HG02884 (cell line): Measurements from ENCODE around the gene PARL.
"Not testable (repeated sequence)": the region's sequence is repeated elsewhere in the genome, so short reads cannot be mapped to it uniquely, and the experiment has no call there.

Experiments used
- ATAC-seq: cut with Tn5 transposase; IDR thresholded peaks from one replicate; pipeline ENCODE4 v1.9.1; 2021; ENCODE audit warnings: mild to moderate bottlenecking, moderate library complexity; ENCODE audit not compliant: unreplicated experiment

The PARL gene

DNA sequence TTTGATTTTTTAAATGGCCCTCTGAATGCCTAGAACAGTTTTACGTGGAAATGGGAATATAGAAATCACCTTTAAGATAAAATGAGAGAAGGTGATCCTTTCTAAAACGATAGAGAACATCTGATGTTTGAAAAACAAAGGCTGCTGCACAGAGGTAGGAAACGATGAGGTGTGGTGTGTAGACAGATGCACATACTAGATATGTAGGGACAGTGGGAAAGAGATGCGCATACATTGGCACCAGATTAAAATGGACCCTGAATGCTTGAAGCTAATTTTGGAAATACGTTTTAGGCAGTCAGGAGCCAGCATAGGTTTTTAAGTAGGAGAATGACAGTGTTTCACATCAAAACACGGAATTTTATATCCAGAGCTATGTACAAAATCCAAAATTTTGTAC lies 88.3 kb downstream of the PARL start:
- no peak for ATAC-seq

DNA sequence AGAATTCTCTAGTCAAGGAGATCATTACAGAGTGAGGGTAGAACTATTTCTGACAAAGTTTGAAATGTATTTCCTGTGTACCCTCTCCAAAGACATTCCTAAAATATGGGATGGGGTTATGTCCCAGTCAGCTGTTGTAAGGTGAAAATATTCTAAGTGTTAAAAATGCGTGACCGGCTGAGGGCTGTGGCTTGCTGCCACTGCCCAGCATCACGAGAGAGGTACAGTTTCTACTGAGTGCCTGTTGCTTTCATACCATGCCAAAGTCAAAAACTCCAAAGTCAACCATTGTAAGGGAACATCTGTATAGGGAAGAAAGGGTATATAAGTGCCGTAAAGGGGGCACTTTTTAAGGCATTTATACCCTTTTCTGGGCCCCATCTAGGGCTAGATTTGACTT lies 90.2 kb downstream of the PARL start:
- no peak for ATAC-seq

DNA sequence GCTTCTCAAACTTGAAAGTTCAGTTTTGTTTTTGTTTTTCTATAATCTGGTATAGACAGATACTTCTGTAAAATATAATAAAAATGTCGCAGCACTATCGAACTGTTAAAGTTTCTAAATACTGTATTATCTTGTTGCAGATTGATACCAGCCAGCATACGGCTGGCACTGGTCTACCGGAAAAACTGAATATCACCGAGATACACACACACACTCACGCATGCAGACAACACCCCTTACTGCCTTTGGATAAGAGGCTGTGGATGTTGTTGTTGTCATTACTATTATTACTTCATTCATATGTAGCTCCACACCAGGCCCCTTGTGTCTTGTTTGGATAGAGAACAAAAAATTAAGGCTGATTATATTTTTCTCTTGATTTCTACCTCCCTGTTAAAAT lies 91.7 kb downstream of the PARL start:
- no peak for ATAC-seq

DNA sequence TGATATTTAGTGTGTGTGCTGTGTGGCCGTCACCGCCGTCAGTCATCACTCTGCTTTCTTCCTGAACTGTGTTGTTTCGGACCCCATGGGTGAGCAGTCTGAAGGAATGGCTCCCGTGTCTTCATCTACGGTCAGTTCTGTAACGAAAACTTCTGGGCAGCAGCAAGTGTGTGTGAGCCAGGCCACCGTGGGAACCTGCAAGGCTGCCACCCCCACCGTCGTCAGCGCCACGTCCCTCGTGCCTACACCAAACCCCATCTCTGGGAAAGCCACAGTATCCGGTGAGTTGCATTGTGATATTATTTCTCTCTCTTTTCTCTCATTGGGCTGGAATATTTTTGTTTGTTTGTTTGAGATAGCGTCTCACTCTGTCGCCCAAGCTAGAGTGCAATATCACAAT lies 94.0 kb downstream of the PARL start:
- ATAC-seq: no peak

DNA sequence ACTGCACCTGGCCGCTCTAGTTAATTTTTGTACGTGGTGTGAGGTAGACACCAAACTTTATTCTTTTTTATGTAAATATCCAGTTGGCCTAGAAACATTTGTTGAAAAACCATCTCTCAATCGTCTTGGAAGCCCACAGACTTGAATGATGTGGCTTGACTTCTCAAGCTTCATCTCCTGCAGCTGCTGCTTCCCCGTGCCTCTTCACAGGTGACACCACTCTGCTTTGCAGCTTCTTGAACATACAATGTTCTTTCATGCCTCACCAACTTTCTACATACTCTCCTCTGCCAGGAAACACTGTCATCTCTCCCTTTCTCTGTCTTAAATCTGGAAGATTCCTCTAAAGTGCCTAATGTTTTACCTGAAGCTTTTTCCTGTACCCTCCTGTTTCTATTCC lies 94.9 kb downstream of the PARL start:
- ATAC-seq: no peak

DNA sequence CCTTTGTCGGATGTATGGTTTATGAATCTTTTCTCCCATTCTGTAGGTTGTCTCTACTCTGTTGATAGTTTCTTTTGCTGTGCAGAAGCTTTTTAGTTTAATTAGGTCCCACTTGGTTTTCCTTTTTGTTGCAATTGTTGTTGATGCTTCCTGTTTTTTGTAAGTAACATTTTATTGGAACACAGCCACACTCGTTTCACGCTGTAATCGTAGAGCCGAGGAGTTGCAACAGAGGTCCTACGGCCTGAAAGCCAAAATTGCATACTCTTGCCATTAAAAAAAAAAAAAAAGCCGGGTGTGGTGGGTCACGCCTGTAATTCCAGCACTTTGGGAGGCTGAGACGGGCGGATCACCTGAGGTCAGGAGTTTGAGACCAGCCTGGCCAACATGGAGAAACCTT lies 100.2 kb downstream of the PARL start:
- ATAC-seq: not testable (repeated sequence)

DNA sequence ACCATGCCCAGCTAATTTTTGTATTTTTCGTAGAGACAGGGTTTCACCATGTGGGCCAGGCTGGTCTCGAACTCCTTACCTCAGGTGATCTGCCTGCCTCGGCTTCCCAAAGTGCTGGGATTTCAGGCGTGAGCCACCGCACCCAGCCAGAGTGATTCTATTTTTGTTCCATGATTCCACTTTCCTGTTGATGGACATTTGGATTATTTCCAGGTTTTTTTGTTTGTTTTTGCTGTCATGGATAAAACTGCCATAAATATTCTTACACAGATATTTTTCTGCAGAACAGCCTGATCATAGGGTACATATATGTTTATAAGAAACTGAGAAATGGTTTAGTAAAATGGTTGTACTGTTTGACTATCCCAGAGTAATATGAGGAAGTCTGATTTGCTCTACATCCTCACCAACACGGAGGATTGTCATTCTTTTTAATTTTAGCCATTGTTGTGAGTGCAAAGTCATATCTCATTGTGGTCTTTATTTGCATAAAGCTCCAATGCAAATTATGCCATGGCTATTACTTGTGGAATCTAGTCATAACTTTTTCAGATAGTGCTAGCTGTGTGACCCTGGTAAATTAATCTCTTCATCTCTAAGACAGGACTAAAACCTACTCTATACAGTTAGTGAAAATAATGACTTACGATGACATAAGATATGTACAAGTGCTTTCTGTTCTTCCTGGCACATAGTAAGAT lies 102.0 kb downstream of the PARL start:
- ATAC-seq: no peak

DNA sequence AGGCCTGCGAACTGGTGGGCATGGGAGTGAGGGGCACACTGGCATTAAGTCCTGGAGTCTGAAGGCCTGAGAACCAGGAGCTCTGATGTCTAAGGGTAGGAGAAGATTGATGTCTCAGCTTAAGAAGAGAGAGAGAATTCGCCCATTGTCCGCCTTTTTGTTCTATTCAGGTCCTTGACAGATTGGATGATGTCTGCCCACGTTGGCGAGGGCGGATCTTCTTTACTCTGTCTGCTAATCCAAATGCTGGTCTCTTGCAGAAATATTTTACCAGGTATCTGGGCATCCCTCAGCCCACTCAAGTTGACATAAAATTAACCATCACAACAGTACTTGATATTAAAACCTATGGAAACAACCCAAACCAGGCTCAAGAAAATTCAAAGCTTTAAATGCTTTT lies 103.4 kb downstream of the PARL start:
- no peak for ATAC-seq

DNA sequence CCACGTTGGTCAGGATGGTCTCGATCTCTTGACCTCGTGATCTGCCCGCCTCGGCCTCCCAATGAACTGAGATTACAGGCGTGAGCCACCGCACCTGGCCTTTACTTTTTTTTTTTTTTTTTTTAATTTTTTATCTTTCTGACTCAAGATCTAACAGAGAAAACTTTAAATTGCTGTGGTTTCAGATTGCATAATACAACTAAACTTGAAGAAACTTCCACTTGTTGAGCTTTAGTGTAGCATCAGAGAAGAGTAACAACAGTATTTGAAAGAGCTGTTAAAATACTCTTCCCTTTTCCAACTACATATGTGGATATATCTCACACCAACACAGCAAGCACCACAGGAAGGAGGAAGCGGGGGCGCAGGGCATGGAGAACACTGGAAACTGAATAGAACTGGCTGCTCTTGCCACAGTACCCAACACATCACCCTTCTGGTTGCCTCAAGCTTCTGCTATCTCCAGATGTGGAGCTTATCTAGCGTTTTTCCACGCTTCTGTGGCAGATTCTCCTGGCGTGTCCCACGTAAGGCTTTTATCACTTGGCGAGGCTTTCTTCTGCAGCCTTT lies 104.7 kb downstream of the PARL start:
- no peak for ATAC-seq
